H1 (cell line): ENCODE measurements around the gene KCNE1. TPM values are rescaled to one million over a fixed set of nuclear protein-coding genes. Genes with fewer than 3 reads are reported as not detected.

Experiments
- CTCF ChIA-PET: fragments of 300-600 bp; sonication (Branson Sonifier 250); formaldehyde crosslinking; loops from one replicate; lab custom pipeline; 2021; ENCODE audit not compliant: partially characterized antibody; lab: Charles Lee
- POLR2A ChIA-PET: fragments of 300-600 bp; sonication (Branson Sonifier 250); formaldehyde crosslinking; loops from one replicate; lab custom pipeline; 2021; ENCODE audit warnings: inconsistent platforms; ENCODE audit not compliant: partially characterized antibody; lab: Charles Lee
- DNase-seq, 2 experiments: peaks; one replicate each; pipeline versions ENCODE4 v3.0.0 to v3.0.0-alpha.2; 2010 to 2022; ENCODE audit warnings: low spot score in 2 of 2, low read depth in 1 of 2, mixed read lengths in 1 of 2
- FAIRE-seq: peaks from 2 replicates; lab custom pipeline; 2011; peaks lifted over from hg19 to GRCh38; lab: Jason Lieb, UNC
- H2AFZ ChIP-seq: 2 replicates; pipeline ENCODE4 v1.8.1; 2012; ENCODE audit warnings: low read length, inconsistent platforms
- H2AK5ac ChIP-seq: 2 replicates; pipeline ENCODE4 v1.6.1; 2013; ENCODE audit warnings: low read depth, low read length
- H2BK120ac ChIP-seq: replicated peaks from 2 replicates; pipeline ENCODE3; 2013; ENCODE audit warnings: low read depth, low read length, inconsistent platforms
- H2BK12ac ChIP-seq: 2 replicates; pipeline ENCODE4 v1.6.1; 2013; ENCODE audit warnings: low read depth, low read length
- H2BK15ac ChIP-seq: 2 replicates; pipeline ENCODE4 v1.6.1; 2013; ENCODE audit warnings: low read length
- H2BK20ac ChIP-seq: 2 replicates; pipeline ENCODE4 v1.6.1; 2013; ENCODE audit warnings: low read length
- H2BK5ac ChIP-seq: 2 replicates; pipeline ENCODE4 v1.6.1; 2013; ENCODE audit warnings: low read depth, low read length
- H3K14ac ChIP-seq: 2 replicates; pipeline ENCODE4 v1.6.1; 2013; ENCODE audit warnings: inconsistent platforms; ENCODE audit not compliant: insufficient read length
- H3K18ac ChIP-seq: 2 replicates; pipeline ENCODE4 v1.6.1; 2013; ENCODE audit warnings: low read length; ENCODE audit errors: extremely low read depth
- H3K23ac ChIP-seq: 2 replicates; pipeline ENCODE4 v1.6.1; 2013; ENCODE audit warnings: inconsistent platforms; ENCODE audit not compliant: insufficient read length
- H3K23me2 ChIP-seq: 2 replicates; pipeline ENCODE4 v1.6.1; 2013; ENCODE audit warnings: low read depth, low read length
- H3K27ac ChIP-seq: 2 replicates; pipeline ENCODE4 v1.6.1; 2011; ENCODE audit warnings: low read depth, low read length, inconsistent platforms
- H3K27me3 ChIP-seq, 4 experiments: replicated peaks in 1 of 4; 1 replicate in 1 of 4; 2 replicates in 3 of 4; pipeline versions ENCODE4 v1.6.1 to v1.8.1; 2011 to 2013; ENCODE audit warnings: low read length in 3 of 4, mild to moderate bottlenecking in 3 of 4, inconsistent platforms in 2 of 4, mixed read lengths in 2 of 4, moderate library complexity in 1 of 4; ENCODE audit not compliant: control insufficient read depth in 3 of 4, insufficient read depth in 3 of 4; ENCODE audit errors: extremely low read depth in 1 of 4
- H3K36me3 ChIP-seq, 4 experiments: 2 replicates each; pipeline versions ENCODE4 v1.6.1 to v1.8.1; 2011 to 2013; ENCODE audit warnings: mild to moderate bottlenecking in 4 of 4, low read length in 3 of 4, moderate library complexity in 2 of 4, control low read depth in 1 of 4, inconsistent platforms in 1 of 4; ENCODE audit not compliant: insufficient read depth in 4 of 4, control insufficient read depth in 2 of 4
- H3K4ac ChIP-seq: replicated peaks from 2 replicates; pipeline ENCODE3; 2013; ENCODE audit warnings: low read length, low read depth, mixed read lengths, inconsistent platforms; ENCODE audit not compliant: insufficient read length
- H3K4me1 ChIP-seq, 4 experiments: replicated peaks in 1 of 4; 1 replicate in 1 of 4; 2 replicates in 3 of 4; pipeline versions ENCODE4 v1.6.1 to v1.8.1; 2011 to 2013; ENCODE audit warnings: low read length in 3 of 4, inconsistent platforms in 2 of 4, mixed read lengths in 1 of 4; ENCODE audit not compliant: insufficient read depth in 4 of 4, control insufficient read depth in 3 of 4
- H3K4me2 ChIP-seq, 2 experiments: 2 replicates each; pipeline versions ENCODE4 v1.6.1 to v1.8.1; 2011 to 2013; ENCODE audit warnings: low read depth in 2 of 2, low read length in 2 of 2, control low read depth in 1 of 2, inconsistent platforms in 1 of 2, mild to moderate bottlenecking in 1 of 2; ENCODE audit not compliant: insufficient read depth in 1 of 2
- H3K4me3 ChIP-seq, 4 experiments: fragments of 200-600, 300-600 bp in 1 of 4; sonication (generic), shearing (Covaris generic), sonication (Bioruptor Twin) in 1 of 4; 2 replicates each; pipeline versions ENCODE4 v1.5.1 to v1.8.1; 2011 to 2016; ENCODE audit warnings: low read length in 4 of 4, low read depth in 3 of 4, control low read depth in 2 of 4, inconsistent platforms in 2 of 4, mild to moderate bottlenecking in 2 of 4, mixed read lengths in 1 of 4, moderate library complexity in 1 of 4; ENCODE audit not compliant: insufficient read depth in 2 of 4; ENCODE audit errors: extremely low read depth in 1 of 4
- H3K56ac ChIP-seq: replicated peaks from 2 replicates; pipeline ENCODE3; 2013; ENCODE audit warnings: low read depth, mild to moderate bottlenecking, mixed read lengths, low read length, inconsistent platforms; ENCODE audit not compliant: insufficient read length
- H3K79me1 ChIP-seq: 2 replicates; pipeline ENCODE4 v1.6.1; 2013; ENCODE audit warnings: low read depth, low read length, control low read depth
- H3K79me2 ChIP-seq, 2 experiments: 2 replicates each; pipeline versions ENCODE4 v1.6.1 to v1.8.1; 2012 to 2013; ENCODE audit warnings: low read length in 2 of 2, mild to moderate bottlenecking in 2 of 2, inconsistent platforms in 1 of 2; ENCODE audit not compliant: insufficient read depth in 2 of 2, control insufficient read depth in 1 of 2
- H3K9ac ChIP-seq, 4 experiments: replicated peaks in 1 of 4; 1 replicate in 1 of 4; 2 replicates in 3 of 4; pipeline versions ENCODE4 v1.6.1 to v1.8.1; 2011 to 2013; ENCODE audit warnings: low read depth in 3 of 4, low read length in 3 of 4, control low read depth in 2 of 4, mild to moderate bottlenecking in 2 of 4, moderate library complexity in 2 of 4, inconsistent platforms in 1 of 4; ENCODE audit errors: extremely low read depth in 1 of 4
- H3K9me3 ChIP-seq, 2 experiments: 2 replicates each; pipeline versions ENCODE4 v1.6.1 to v1.8.1; 2012 to 2013; ENCODE audit warnings: mild to moderate bottlenecking in 2 of 2, moderate library complexity in 2 of 2, control low read depth in 1 of 2, inconsistent platforms in 1 of 2, low read depth in 1 of 2, low read length in 1 of 2, mixed read lengths in 1 of 2; ENCODE audit not compliant: insufficient read depth in 2 of 2
- H4K20me1 ChIP-seq, 2 experiments: replicated peaks in 1 of 2; 2 replicates each; pipeline versions ENCODE3 to v1.8.1; 2011 to 2013; ENCODE audit warnings: inconsistent platforms in 2 of 2, low read length in 2 of 2, mild to moderate bottlenecking in 1 of 2; ENCODE audit not compliant: insufficient read depth in 2 of 2, control insufficient read depth in 1 of 2
- H4K5ac ChIP-seq: 2 replicates; pipeline ENCODE4 v1.6.1; 2013; ENCODE audit warnings: low read length, low read depth, mixed read lengths, inconsistent platforms; ENCODE audit not compliant: insufficient read length
- H4K8ac ChIP-seq: 2 replicates; pipeline ENCODE4 v1.8.0; 2013; ENCODE audit warnings: mild to moderate bottlenecking, moderate library complexity, low read length, inconsistent platforms; ENCODE audit not compliant: insufficient read depth; ENCODE audit errors: extremely low read depth
- H4K91ac ChIP-seq: replicated peaks from 2 replicates; pipeline ENCODE3; 2013; ENCODE audit warnings: low read length, mixed read lengths, inconsistent platforms; ENCODE audit not compliant: insufficient read length
- ATF2 ChIP-seq: IDR thresholded peaks from 2 replicates; pipeline ENCODE4 v1.6.1; 2012; ENCODE audit warnings: low read length, inconsistent platforms
- MAFK ChIP-seq: IDR thresholded peaks from 2 replicates; pipeline ENCODE4 v1.6.1; 2012; ENCODE audit warnings: low read depth, mild to moderate bottlenecking, improper control_type of control experiment, low read length
- PHF8 ChIP-seq: fragments of 200-600 bp; sonication (generic); conservative IDR thresholded peaks from 2 replicates; pipeline ENCODE4 v1.7.1; 2012; ENCODE audit warnings: low read depth, mild to moderate bottlenecking, inconsistent platforms, low read length, moderate library complexity
- RFX5 ChIP-seq: IDR thresholded peaks from 2 replicates; pipeline ENCODE4 v1.6.1; 2011; ENCODE audit warnings: low read depth, low read length, improper control_type of control experiment, borderline replicate concordance
- SIX5 ChIP-seq: IDR thresholded peaks from 2 replicates; pipeline ENCODE4 v1.6.1; 2011; ENCODE audit warnings: mild to moderate bottlenecking, low read depth, low read length
- SRF ChIP-seq: IDR thresholded peaks from 2 replicates; pipeline ENCODE4 v1.6.1; 2011; ENCODE audit warnings: mild to moderate bottlenecking, low read depth, low read length, moderate library complexity
- ZNF274 ChIP-seq: IDR thresholded peaks from 2 replicates; pipeline ENCODE4 v1.7.0; 2012; ENCODE audit warnings: low read length, borderline replicate concordance; ENCODE audit errors: extremely low read depth
- WGBS, 2 experiments: shearing (Covaris generic) in 1 of 2; methylation state at CpG; one replicate each; pipeline versions ENCODE4 v1.1.6 to v1.1.7; 2013 to 2015; ENCODE audit warnings: low lambda C conversion rate in 2 of 2, mixed read lengths in 2 of 2, inconsistent platforms in 1 of 2, low coverage in 1 of 2, missing lambda C conversion rate in 1 of 2; ENCODE audit not compliant: insufficient replicate concordance in 2 of 2, insufficient coverage in 1 of 2, insufficient read length in 1 of 2; ENCODE audit errors: extremely low coverage in 1 of 2, missing lambda C conversion rate in 1 of 2; 5-methylcytosine and 5-hydroxymethylcytosine counted together
- polyA plus RNA-seq, 7 experiments: library from polyadenylated mRNA; depleted of rRNA in 3 of 7; stranded (reverse) in 5 of 7; unstranded in 2 of 7; fragments of >200 nt in 5 of 7; fragments of 200-250 nt in 2 of 7; gene quantifications; 1 replicate in 5 of 7; 2 replicates in 1 of 7; 4 replicates in 1 of 7; pipeline versions ENCODE4 v1.2.1 to v1.2.3, GENCODE V29; 2011 to 2013; ENCODE audit warnings: missing spikeins in 2 of 7, mixed read lengths in 2 of 7
- total RNA-seq: library from RNA; stranded (reverse); fragmentation: NEBNext Ultra II Directional; extraction: Animal tissue kit (Norgen Biotek cat#: 25700); gene quantifications from 2 replicates; pipeline ENCODE4 v1.2.1, GENCODE V29; 2021

Gene KCNE1
- total and polyA plus RNA-seq, 2 of the 8 experiments (the other 6 are each of a cell fraction or from before 2014, with no cell fraction given) = 0.08 to 0.28 TPM

- H3K9me3 ChIP-seq = 0 out of 4 replicates have a peak, but pooled peaks cover 0 to 2% of the 10 kb centered on the region in 2 experiments
- no peak overlapping the region for H3K14ac ChIP-seq
- no peaks in the 10 kb centered on the region for H3K79me2 ChIP-seq
- H3K27me3 ChIP-seq = no peaks in the 10 kb centered on the region
- H4K8ac ChIP-seq = no peak overlapping the region
- ChIA-PET CTCF (interaction anchor here (2.4 to 2.9 kb wide), 2 partner anchors 17 to 19 kb away, joined by 7 to 12 read pairs; no protein-coding TSS in a partner anchor), POLR2A (no interaction called here)
- no peak for FAIRE-seq
- H3K4me3 ChIP-seq = no peak overlapping the region
- H3K4ac ChIP-seq = no peak overlapping the region
- no peak overlapping the region for H2BK15ac ChIP-seq
- no peak overlapping the region for H2BK12ac ChIP-seq
- no peak overlapping the region for H3K27ac ChIP-seq
- WGBS, 2 experiments = 64% methylated on average over 1 of the region's 1 CpG; no CpG with 5 or more reads in 1 of the 2 experiments
- TF ChIP-seq RFX5 (no peak), ZNF274 (no peak), ATF2 (no peak), PHF8 (no peak), MAFK (no peak), SRF (no peak), SIX5 (no peak)
- no peak overlapping the region for H4K91ac ChIP-seq
- no peak overlapping the region for H3K9ac ChIP-seq
- H3K4me2 ChIP-seq = no peak overlapping the region
- H2AK5ac ChIP-seq = no peak overlapping the region
- no peak overlapping the region for H3K56ac ChIP-seq
- no peaks in the 10 kb centered on the region for H4K20me1 ChIP-seq
- H3K23me2 ChIP-seq = no peaks in the 10 kb centered on the region
- H3K4me1 ChIP-seq = no peaks in the 10 kb centered on the region
- no peak overlapping the region for H3K18ac ChIP-seq
- no peak overlapping the region for H4K5ac ChIP-seq
- no peak overlapping the region for H3K23ac ChIP-seq
- H2BK5ac ChIP-seq = no peak overlapping the region
- H3K36me3 ChIP-seq = no peaks in the 10 kb centered on the region
- no peaks in the 10 kb centered on the region for H3K79me1 ChIP-seq
- H2BK120ac ChIP-seq = no peak overlapping the region
- H2AFZ ChIP-seq = no peak overlapping the region
- DNase-seq = no peak
- H2BK20ac ChIP-seq = no peak overlapping the region
Measured at GRCh38 chr21:34560609-34561008, 48.6 kb upstream of the KCNE1 start.
